ENCODE results near the gene PSMD8. TPM values are rescaled to one million over a fixed set of nuclear protein-coding genes. Genes with fewer than 3 reads are reported as not detected.

PSMD8 gene
- total RNA-seq, 1 experiment from 2014 or later, result 399 TPM

GRCh38 chr19:38386971-38387549 is 12.7 kb downstream of the PSMD8 start:
- DNase-seq (ENCODE audit: low read depth), result no peak

GRCh38 chr19:38387550-38388348 is 13.4 kb downstream of the PSMD8 start, which contains the start of gene GGN:
TSS of gene GGN (minus strand) at chr19:38388034. CDS start at chr19:38387261, 773 bp downstream.
- peak; percentile 91 for DNase-seq (ENCODE audit: low read depth)

- DNase-seq (ENCODE audit: low read depth), result peak; percentile 65
Measured at GRCh38 chr19:38388349-38389100, 14.2 kb downstream of the PSMD8 start, which contains the start of gene SPRED3. TSS of gene SPRED3 (plus strand) at chr19:38388697. CDS start at chr19:38390303, 1,606 bp downstream.

DNA sequence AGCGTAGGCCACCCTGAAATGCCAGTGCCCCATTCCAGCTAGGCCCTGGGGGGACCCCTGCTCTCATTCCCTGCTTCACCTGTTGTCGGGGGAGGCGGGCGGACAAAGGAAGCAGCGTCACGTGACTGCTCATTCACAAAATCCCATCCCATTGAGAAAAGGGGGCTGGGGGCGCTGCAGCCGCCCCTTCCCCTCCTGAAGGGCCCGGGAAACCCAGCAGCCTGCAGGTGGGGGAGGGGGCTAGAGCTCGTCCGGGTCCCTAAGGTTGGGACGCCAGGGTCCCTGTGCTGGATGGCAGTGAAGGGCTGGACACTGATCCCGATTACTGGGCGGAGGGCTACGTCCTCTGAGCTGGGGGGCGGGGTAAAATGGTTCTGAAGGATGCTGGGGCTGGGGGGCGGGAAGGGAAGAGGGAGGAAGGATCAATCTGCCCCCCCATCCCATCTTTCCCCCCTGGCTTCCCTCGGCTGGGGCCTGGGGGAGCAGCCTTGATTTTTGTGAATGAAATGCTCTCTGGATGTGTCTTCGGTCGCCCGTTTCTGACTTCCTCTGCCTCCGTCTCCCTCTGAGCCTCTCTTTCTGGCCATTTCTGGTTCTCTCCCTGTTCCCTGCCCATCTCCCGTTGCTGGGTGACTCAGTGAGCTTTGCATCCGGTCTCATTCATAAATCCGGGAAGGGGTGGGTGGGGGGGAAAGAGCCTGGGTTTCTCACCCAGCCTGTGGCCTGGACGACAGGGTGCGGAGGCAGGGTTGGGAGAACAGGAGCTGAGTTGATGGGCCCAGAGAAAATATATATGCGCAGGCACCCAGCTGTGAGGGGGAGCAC is 14.9 kb downstream of the PSMD8 start:
- DNase-seq (ENCODE audit: low read depth), result peak; percentile 87

DNA sequence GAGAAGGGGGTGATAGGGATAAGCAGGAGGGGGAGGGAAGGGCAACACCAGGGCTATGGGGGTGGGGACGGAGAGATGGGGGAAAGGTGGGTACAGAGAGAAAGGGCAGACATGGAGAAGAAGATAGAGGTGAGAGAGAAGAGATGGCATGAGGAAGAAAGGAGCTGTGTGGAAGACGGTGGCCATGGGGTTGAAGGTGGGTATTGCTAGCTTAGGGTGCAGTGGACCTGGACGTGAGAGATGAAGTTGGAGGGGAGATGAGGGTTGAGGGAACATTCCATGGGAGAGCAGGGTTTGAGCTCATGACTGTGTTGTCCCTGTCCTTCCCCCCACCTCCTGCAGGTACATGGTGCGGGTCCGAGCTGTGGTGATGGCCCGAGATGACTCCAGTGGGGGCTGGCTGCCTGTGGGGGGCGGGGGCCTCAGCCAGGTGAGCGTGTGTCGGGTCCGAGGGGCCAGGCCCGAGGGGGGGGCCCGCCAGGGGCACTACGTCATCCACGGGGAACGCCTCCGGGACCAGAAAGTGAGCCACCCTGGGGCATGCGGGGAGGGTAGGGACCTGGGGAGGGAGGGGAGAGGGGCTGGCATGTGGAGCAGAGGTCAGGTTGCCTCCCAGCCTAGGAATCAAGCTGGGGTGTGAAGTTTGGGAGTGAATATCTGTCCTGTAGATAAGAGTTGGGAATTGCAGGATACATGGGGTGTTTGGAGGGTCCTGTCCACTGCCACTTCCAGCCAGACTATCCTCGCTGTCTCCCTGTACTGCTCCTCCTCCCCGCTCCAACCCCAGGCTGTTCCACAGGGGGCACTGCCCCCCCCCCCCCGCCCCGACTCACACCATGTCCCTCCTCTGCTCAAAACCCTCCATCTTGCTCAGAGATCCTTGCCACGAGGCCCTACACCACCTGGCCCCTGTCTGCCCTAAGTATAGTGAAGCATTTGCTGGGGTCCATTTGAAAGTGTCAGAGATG is 15.9 kb downstream of the PSMD8 start:
- no peak for DNase-seq (ENCODE audit: low read depth)

- no peak for DNase-seq (ENCODE audit: low read depth)
Measured at GRCh38 chr19:38391911-38392464, 17.6 kb downstream of the PSMD8 start.

- peak; percentile 35 for DNase-seq (ENCODE audit: low read depth)
Measured at GRCh38 chr19:38392707-38393308, 18.4 kb downstream of the PSMD8 start.

DNA sequence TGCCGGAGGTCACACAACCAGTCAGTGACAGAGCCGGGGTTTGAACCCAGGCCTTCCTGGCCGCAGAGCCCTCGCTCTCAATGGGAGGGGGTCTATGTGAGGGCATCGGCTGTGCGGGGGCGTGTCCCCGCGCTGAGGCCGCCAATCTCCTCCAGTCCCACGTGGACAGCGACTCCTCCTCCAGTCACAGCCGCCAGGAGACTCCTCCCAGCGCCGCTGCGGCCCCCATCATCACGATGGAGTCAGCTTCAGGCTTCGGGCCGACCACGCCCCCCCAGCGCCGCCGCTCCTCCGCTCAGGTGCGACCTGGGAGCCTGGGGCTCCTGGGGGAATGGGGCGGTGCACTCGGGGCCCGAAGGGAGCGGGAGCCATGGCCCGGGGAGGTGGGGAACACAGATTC is 20.1 kb downstream of the PSMD8 start:
- DNase-seq (ENCODE audit: low read depth), result no peak

GRCh38 chr19:38395381-38396114 is 21.2 kb downstream of the PSMD8 start:
- DNase-seq (ENCODE audit: low read depth), result no peak

DNA sequence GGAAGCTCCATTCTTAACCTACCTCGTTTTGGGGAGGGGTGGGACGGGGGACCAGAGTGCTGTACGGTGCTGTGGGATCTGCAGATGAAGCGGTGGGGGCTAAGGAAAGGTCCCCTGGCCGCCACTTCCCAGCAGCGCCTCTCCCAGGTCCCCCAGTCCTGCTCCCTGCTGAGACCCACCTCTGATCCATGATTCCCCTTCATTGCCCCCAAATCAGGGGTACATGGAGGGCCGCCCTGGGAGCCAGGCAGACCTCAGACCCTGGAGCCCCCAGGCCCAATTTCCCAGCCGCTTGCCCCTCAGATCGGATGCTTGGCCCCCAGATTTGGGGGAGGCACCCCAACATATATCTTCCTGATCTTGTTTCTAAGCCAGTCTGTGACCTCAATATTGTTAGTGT is 24.7 kb downstream of the PSMD8 start:
- no peak for DNase-seq (ENCODE audit: low read depth)

- DNase-seq (ENCODE audit: low read depth), result no peak
Measured at GRCh38 chr19:38399537-38399936, 25.2 kb downstream of the PSMD8 start.

DNA sequence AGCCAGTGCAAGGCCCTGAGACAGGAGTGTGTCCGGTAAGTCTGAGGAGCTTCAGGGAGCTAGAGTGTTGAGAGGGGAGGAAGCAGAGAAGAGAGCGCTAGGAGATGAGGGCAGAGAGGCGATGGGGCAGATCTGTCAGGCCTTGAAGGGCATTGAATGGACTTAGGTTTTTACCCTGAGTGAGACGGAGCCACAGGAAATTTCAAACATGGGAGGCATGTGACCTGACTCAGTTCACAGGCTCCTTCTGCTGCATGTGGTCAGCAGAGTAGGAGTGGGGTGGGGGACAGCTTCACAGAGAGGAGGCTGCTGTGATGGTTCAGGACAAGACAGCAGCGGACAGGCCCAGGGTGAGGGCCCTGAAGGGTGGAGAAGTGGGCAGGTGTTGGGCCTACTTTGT is 26.0 kb downstream of the PSMD8 start:
- DNase-seq (ENCODE audit: low read depth), result no peak

DNA sequence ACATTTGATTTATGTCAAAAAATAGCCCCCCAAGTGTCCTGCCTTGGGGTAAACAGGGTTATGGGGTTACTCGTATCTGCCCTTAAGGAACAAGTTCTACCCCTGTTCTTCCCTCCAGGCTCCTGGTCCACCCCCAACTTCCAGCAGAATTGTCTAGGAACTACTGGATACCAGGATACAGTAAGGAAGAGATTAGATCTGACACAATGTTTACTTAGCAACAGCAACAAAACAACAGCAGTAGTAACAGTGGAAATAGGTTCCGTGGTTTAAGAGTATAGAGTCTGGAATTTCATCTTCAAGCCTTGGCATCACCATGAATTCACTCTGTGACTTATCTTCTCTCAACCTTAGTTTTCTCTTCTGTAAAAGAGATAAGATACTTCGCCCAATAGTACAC is 26.8 kb downstream of the PSMD8 start:
- DNase-seq (ENCODE audit: low read depth), result peak; percentile 57

DNA sequence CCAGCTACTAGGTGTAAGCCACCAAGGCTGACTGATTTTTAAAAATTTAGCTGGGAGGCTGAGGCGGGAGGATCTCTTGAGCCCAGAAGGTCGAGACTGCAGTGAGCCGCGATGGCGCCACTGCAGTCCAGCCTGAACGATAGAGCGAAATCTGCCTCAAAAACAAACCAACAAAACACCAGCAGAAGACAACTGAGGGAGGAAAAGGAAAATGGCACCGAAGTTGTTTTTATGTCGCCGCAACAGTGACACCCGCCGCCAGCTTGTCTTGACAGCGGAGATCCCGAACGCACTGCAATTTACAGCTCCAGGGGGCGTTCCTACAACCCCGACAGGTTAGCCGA is 28.2 kb downstream of the PSMD8 start:
- no peak for DNase-seq (ENCODE audit: low read depth)

DNA sequence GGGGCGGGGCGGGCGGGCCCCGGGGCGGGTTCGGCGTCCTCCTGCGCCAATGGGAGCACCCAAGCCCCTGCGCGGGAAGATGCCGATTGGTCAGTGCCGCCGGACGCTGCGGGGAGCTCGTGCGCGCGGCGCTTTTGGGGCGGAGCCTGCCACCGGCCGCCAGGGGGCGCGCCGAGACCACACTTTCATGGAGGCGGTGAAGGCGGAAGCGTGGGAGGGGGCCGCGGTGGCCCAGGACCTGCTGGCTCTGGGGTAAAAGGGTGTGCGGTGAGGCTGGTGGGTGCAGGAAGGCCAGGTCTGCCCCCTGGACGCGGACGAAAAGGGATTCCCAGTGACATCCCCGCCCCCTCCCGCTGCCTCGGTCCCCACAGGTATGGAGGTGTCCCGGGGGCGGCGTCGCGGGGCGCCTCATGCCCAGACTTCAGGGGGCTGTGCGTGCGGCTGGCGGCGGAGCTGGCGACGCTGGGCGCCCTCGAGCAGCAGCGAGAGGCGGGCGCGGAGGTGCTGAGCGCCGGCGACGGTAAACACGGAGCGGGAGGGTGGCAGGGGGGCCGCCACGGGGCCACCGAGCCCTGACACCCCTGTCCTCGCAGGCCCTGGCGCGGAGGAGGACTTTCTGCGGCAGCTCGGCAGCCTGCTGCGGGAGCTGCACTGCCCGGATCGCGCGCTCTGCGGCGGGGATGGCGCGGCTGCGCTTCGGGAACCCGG is 28.8 kb downstream of the PSMD8 start, which contains the start of gene FAM98C:
TSS of gene FAM98C (plus strand) at position 127 of the 708 bp plus-strand sequence. CDS start at position 188, 61 bp downstream.
- peak; percentile 94 for DNase-seq (ENCODE audit: low read depth)

DNA sequence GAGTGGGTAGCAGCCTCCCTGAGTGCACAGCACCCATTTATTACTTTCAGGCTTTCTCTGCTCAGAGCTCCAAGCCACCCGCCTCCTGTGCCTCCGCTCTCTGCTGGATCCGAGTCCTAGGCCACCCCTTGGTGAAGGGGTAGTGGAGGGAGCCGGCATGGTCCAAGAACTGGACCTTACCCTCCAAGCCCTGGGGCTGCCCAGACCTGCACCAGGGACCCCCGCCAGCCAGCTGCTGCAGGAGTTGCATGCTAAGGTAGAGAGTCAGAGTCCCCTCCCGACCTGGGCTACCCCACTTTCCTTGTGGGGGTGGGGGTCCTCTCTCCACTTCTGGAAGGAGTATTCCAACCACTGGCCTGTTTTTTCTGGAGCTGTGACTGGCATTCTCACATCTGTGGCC is 30.5 kb downstream of the PSMD8 start:
- no peak for DNase-seq (ENCODE audit: low read depth)

GRCh38 chr19:38405276-38405675 is 30.9 kb downstream of the PSMD8 start:
- DNase-seq (ENCODE audit: low read depth), result no peak

- DNase-seq (ENCODE audit: low read depth), result no peak
Measured at GRCh38 chr19:38409631-38410133, 35.3 kb downstream of the PSMD8 start.

Measured in LHCN-M2 (cell line).